H1 (cell line): ENCODE measurements around the gene TSKU. TPM values are rescaled to one million over a fixed set of nuclear protein-coding genes. Genes with fewer than 3 reads are reported as not detected.

Experiments used
- CBX5 ChIP-seq: fragments of 300-800, 300-1000 bp; sonication (generic); IDR thresholded peaks from 2 replicates; pipeline ENCODE4 v1.7.1; 2016; ENCODE audit warnings: antibody characterized with exemption, low read length, low read depth
- JUND ChIP-seq: IDR thresholded peaks from 2 replicates; pipeline ENCODE4 v1.6.1; 2011; ENCODE audit warnings: mild to moderate bottlenecking, improper control_type of control experiment, low read length
- MAFK ChIP-seq: IDR thresholded peaks from 2 replicates; pipeline ENCODE4 v1.6.1; 2012; ENCODE audit warnings: low read depth, mild to moderate bottlenecking, improper control_type of control experiment, low read length
- TAF1 ChIP-seq: IDR thresholded peaks from 2 replicates; pipeline ENCODE4 v1.6.1; 2011; ENCODE audit warnings: mild to moderate bottlenecking, low read depth, low read length
- polyA plus RNA-seq, 7 experiments: library from polyadenylated mRNA; depleted of rRNA in 3 of 7; stranded (reverse) in 5 of 7; unstranded in 2 of 7; fragments of >200 nt in 5 of 7; fragments of 200-250 nt in 2 of 7; gene quantifications; 1 replicate in 5 of 7; 2 replicates in 1 of 7; 4 replicates in 1 of 7; pipeline versions ENCODE4 v1.2.1 to v1.2.3, GENCODE V29; 2011 to 2013; ENCODE audit warnings: missing spikeins in 2 of 7, mixed read lengths in 2 of 7
- total RNA-seq: library from RNA; stranded (reverse); fragmentation: NEBNext Ultra II Directional; extraction: Animal tissue kit (Norgen Biotek cat#: 25700); gene quantifications from 2 replicates; pipeline ENCODE4 v1.2.1, GENCODE V29; 2021
- TF ChIP-seq, protein P1 (sequence below): IDR thresholded peaks from 2 replicates; pipeline ENCODE4 v1.6.1; 2012; ENCODE audit warnings: low read length, inconsistent platforms
- TF ChIP-seq, protein P2 (sequence below): IDR thresholded peaks from 2 replicates; pipeline ENCODE4 v1.6.1; 2011; ENCODE audit warnings: low read length, improper control_type of control experiment

Gene TSKU
- total and polyA plus RNA-seq, 2 of the 8 experiments (the other 6 are each of a cell fraction or from before 2014, with no cell fraction given), result 22.8 to 28.4 TPM

DNA sequence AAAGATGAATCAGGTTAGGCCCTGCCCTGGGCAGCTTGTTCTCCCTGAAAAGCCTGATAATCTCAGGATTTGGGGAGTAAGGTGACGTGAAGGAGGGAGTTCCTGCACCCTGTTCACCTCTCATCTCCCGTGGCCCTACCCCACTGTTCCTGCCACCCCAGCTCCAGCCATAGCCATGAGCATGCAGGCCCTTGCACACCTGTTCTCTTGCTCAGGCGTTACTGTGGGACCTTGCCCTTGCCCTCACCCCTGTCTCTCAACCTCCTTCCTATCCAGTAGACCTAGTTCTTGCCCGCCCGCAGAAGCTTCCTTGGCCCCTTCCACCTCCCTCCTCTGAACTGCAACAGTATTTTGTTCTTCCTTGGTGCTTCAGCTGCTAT lies 15.0 kb downstream of the TSKU start (continued):
- TF ChIP-seq, protein P1, sequence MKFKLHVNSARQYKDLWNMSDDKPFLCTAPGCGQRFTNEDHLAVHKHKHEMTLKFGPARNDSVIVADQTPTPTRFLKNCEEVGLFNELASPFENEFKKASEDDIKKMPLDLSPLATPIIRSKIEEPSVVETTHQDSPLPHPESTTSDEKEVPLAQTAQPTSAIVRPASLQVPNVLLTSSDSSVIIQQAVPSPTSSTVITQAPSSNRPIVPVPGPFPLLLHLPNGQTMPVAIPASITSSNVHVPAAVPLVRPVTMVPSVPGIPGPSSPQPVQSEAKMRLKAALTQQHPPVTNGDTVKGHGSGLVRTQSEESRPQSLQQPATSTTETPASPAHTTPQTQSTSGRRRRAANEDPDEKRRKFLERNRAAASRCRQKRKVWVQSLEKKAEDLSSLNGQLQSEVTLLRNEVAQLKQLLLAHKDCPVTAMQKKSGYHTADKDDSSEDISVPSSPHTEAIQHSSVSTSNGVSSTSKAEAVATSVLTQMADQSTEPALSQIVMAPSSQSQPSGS, result no peak
- TF ChIP-seq MAFK (no peak), CBX5 (no peak), JUND (no peak), TAF1 (no peak)
- TF ChIP-seq, protein P2, sequence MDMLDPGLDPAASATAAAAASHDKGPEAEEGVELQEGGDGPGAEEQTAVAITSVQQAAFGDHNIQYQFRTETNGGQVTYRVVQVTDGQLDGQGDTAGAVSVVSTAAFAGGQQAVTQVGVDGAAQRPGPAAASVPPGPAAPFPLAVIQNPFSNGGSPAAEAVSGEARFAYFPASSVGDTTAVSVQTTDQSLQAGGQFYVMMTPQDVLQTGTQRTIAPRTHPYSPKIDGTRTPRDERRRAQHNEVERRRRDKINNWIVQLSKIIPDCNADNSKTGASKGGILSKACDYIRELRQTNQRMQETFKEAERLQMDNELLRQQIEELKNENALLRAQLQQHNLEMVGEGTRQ, result no peak
